Mucosa of descending colon (tissue), 3 donors: ENCODE measurements around the gene PHF24. TPM values are rescaled to one million over a fixed set of nuclear protein-coding genes. Genes with fewer than 3 reads are reported as not detected.

ENCODE experiments used
- ATAC-seq: fragments of 200-7000 bp; cut with Tn5 transposase; one replicate; pipeline ENCODE4 v1.9.1; 2020; ENCODE audit warnings: mild to moderate bottlenecking, moderate library complexity
- DNase-seq, 3 donors: peaks; one replicate each; pipeline ENCODE4 v3.0.0-alpha.2; 2020
- H3K36me3 ChIP-seq: fragments of 200-600 bp; one replicate; pipeline ENCODE4 v1.8.0; 2021; ENCODE audit warnings: low read depth, mild to moderate bottlenecking
- H3K4me1 ChIP-seq: fragments of 200-600 bp; one replicate; pipeline ENCODE4 v1.8.0; 2021; ENCODE audit warnings: low read depth, mild to moderate bottlenecking
- H3K4me3 ChIP-seq: fragments of 200-600 bp; one replicate; pipeline ENCODE4 v1.8.0; 2021; ENCODE audit warnings: mild to moderate bottlenecking
- H3K9me3 ChIP-seq: fragments of 200-600 bp; one replicate; pipeline ENCODE4 v1.8.0; 2021; ENCODE audit warnings: mild to moderate bottlenecking
- intact Hi-C, 2 donors: fragments of 100-400 bp; cut with DNase I in 1 of 2; cut with micrococcal nuclease in 1 of 2; formaldehyde crosslinking; loops; one replicate each; pipeline versions ENCODE4 v1.11.0 to v1.11.1; 2022; cut with DNase I, micrococcal nuclease
- total RNA-seq, 3 donors: library from RNA; stranded (reverse); fragmentation: NEBNext Ultra II Directional in 2 of 3; extraction: Animal tissue kit (Norgen Biotek cat#: 25700) in 2 of 3; gene quantifications; one replicate each; pipeline versions ENCODE4 v1.2.1 to v1.2.4, GENCODE V29; 2021 to 2023
- TF ChIP-seq, protein P1 (sequence below): fragments of 200-600 bp; IDR thresholded peaks from one replicate; pipeline ENCODE4 v1.8.0; 2022; ENCODE audit warnings: antibody characterized with exemption, mild to moderate bottlenecking
- donor health status: DM: no; HTN: no; CAD: no; lungs with moderate emphysema.
- donor health status: DM: no; HTN: no; CAD: no.
- donor health status: DM: no; HTN: yes; CAD: no.

PHF24 gene
- total RNA-seq, 3 donors from 2014 or later: 0.55 to 1.3 TPM; not detected in 1

DNA sequence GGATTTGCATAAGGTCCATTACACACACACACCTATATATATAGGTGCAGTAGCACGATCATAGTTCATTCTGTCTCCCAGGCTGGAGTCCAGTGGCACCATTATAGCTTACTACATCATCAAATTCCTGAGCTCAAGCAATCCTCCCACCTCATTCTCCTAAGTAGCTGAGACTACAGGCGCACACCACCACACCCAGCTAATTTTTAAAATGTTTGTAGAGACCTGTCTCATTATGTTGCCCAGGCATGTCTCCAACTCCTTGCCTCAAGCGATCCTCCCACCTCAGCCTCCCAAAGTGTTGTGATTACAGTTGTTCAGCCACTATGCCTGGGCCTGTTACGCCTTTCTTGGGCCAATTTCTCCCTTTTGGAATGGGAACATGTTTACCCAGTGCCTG is 71.2 kb downstream of the PHF24 start:
- TF ChIP-seq, protein P1, sequence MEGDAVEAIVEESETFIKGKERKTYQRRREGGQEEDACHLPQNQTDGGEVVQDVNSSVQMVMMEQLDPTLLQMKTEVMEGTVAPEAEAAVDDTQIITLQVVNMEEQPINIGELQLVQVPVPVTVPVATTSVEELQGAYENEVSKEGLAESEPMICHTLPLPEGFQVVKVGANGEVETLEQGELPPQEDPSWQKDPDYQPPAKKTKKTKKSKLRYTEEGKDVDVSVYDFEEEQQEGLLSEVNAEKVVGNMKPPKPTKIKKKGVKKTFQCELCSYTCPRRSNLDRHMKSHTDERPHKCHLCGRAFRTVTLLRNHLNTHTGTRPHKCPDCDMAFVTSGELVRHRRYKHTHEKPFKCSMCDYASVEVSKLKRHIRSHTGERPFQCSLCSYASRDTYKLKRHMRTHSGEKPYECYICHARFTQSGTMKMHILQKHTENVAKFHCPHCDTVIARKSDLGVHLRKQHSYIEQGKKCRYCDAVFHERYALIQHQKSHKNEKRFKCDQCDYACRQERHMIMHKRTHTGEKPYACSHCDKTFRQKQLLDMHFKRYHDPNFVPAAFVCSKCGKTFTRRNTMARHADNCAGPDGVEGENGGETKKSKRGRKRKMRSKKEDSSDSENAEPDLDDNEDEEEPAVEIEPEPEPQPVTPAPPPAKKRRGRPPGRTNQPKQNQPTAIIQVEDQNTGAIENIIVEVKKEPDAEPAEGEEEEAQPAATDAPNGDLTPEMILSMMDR: no peak
- intact Hi-C loops: no loop called here
- Histone ChIP-seq H3K9me3 (no peaks in the 10 kb centered on the region), H3K36me3 (no peaks in the 10 kb centered on the region), H3K4me1 (no peaks in the 10 kb centered on the region), H3K4me3 (no peak overlapping the region)
- ATAC-seq: no peak
- DNase-seq: no peak

DNA sequence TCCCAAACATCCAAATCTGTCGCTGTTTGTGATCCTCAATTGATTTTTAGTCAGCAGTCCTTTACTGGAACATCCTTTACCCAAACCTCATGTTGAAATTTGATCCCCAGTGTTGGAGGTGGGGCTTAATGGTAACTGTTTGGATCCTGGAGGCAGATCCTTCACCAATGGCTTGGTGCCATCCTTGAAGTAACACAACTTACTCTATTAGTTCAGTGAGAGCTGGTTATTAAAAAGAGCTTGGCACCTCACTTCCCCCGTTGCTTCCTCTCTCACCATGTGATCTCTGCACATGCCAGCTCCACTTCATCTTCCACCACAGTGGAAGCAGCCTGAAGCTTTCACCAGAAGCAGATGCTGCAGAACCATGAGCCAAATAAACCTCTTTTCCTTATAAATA is 71.8 kb downstream of the PHF24 start:
- intact Hi-C loops: no loop called here
- Histone ChIP-seq H3K4me1 (no peaks in the 10 kb centered on the region), H3K4me3 (no peak overlapping the region), H3K9me3 (no peaks in the 10 kb centered on the region), H3K36me3 (no peaks in the 10 kb centered on the region)
- ATAC-seq (no peak), DNase-seq (no peak)
- TF ChIP-seq, protein P1: no peak

Other genes starting within 250 kb of the PHF24 start
- gene CCL21, start 248.1 kb upstream of the PHF24 start, total RNA-seq: 10 to 100 TPM; 18.7 to 48.9 (median 45.9) TPM
- 10 to 100 TPM in 1 of 3 donors, 1 to 10 TPM in 2; 1.2 to 32.9 (median 5.8) TPM for gene DNAJB5, start 31.5 kb downstream of the PHF24 start, total RNA-seq
- gene VCP, start 114.3 kb downstream of the PHF24 start, total RNA-seq: 100 to 1,000 TPM; 150 to 193 (median 174) TPM
- gene FANCG, start 121.7 kb downstream of the PHF24 start, total RNA-seq: 10 to 100 TPM; 19.0 to 22.7 (median 20.7) TPM
- gene PIGO, start 138.3 kb downstream of the PHF24 start, total RNA-seq: 10 to 100 TPM; 22.3 to 35.8 (median 32.9) TPM
- gene STOML2, start 144.8 kb downstream of the PHF24 start, total RNA-seq: 100 to 1,000 TPM in 2 of 3 donors, 10 to 100 TPM in 1; 96.3 to 109 (median 100) TPM
- 10 to 100 TPM; 32.3 to 35.0 (median 32.9) TPM for gene ATOSB, start 157.6 kb downstream of the PHF24 start, total RNA-seq
- 10 to 100 TPM; 42.9 to 68.2 (median 50.9) TPM for gene UNC13B, start 203.7 kb downstream of the PHF24 start, total RNA-seq